ENCODE results near the gene CHST11.
"Not testable (repeated sequence)": the region's sequence is repeated elsewhere in the genome, so short reads cannot be mapped to it uniquely, and the experiment has no call there.

The CHST11 gene

GRCh38 chr12:104741077-104741476 is 284.3 kb downstream of the CHST11 start:
- no peak for DNase-seq (ENCODE audit: low read depth)

GRCh38 chr12:104741497-104742367 is 285.0 kb downstream of the CHST11 start:
- DNase-seq (ENCODE audit: low read depth) = no peak

- no peak for DNase-seq (ENCODE audit: low read depth)
Observed at GRCh38 chr12:104742551-104743201, 285.9 kb downstream of the CHST11 start.

- DNase-seq (ENCODE audit: low read depth) = no peak
Observed at GRCh38 chr12:104743202-104743580, 286.4 kb downstream of the CHST11 start.

- DNase-seq (ENCODE audit: low read depth) = not testable (repeated sequence)
Observed at GRCh38 chr12:104743753-104744548, 287.2 kb downstream of the CHST11 start.

GRCh38 chr12:104746467-104747088 is 289.8 kb downstream of the CHST11 start:
- DNase-seq (ENCODE audit: low read depth) = no peak

GRCh38 chr12:104747330-104747729 is 290.6 kb downstream of the CHST11 start:
- DNase-seq (ENCODE audit: low read depth) = no peak

GRCh38 chr12:104747955-104748354 is 291.2 kb downstream of the CHST11 start:
- DNase-seq (ENCODE audit: low read depth) = no peak

- DNase-seq (ENCODE audit: low read depth) = no peak
Observed at GRCh38 chr12:104748356-104748755, 291.6 kb downstream of the CHST11 start.

- DNase-seq (ENCODE audit: low read depth) = no peak
Observed at GRCh38 chr12:104748790-104749189, 292.0 kb downstream of the CHST11 start.

- DNase-seq (ENCODE audit: low read depth) = no peak
Observed at GRCh38 chr12:104749545-104749944, 292.8 kb downstream of the CHST11 start.

GRCh38 chr12:104750061-104750460 is 293.3 kb downstream of the CHST11 start:
- no peak for DNase-seq (ENCODE audit: low read depth)

- DNase-seq (ENCODE audit: low read depth) = no peak
Observed at GRCh38 chr12:104751120-104751519, 294.4 kb downstream of the CHST11 start.

- no peak for DNase-seq (ENCODE audit: low read depth)
Observed at GRCh38 chr12:104751594-104751993, 294.8 kb downstream of the CHST11 start.

GRCh38 chr12:104752016-104752415 is 295.3 kb downstream of the CHST11 start:
- DNase-seq (ENCODE audit: low read depth) = no peak

GRCh38 chr12:104752881-104753280 is 296.1 kb downstream of the CHST11 start:
- DNase-seq (ENCODE audit: low read depth) = no peak

- no peak for DNase-seq (ENCODE audit: low read depth)
Observed at GRCh38 chr12:104756901-104757300, 300.2 kb downstream of the CHST11 start.

GRCh38 chr12:104758771-104759170 is 302.0 kb downstream of the CHST11 start:
- no peak for DNase-seq (ENCODE audit: low read depth)

- DNase-seq (ENCODE audit: low read depth) = no peak
Observed at GRCh38 chr12:104761091-104761490, 304.3 kb downstream of the CHST11 start.

GRCh38 chr12:104761611-104762010 is 304.9 kb downstream of the CHST11 start:
- DNase-seq (ENCODE audit: low read depth) = no peak

- no peak for DNase-seq (ENCODE audit: low read depth)
Observed at GRCh38 chr12:104763168-104763805, 306.5 kb downstream of the CHST11 start.

All from fibroblast of the conjunctiva (primary cell).